Activated CD8-positive, alpha-beta memory T cell treated with anti-CD3 and anti-CD28 coated beads, Interleukin-2, amount 50 U/mL, for 4 hours (primary cell): ENCODE measurements around the gene GCA.

Experiments
- DNase-seq: peaks from one replicate; pipeline ENCODE4 v3.0.0-alpha.2; 2020

GCA gene

GRCh38 chr2:162343824-162344616 is at the start of gene GCA:
Gene GCA, plus strand, starts transcription at chr2:162344132. Its CDS starts 117 bp downstream, at chr2:162344249.
- peak; percentile 98 for DNase-seq

GRCh38 chr2:162295009-162295408 is 48.9 kb upstream of the GCA start:
- DNase-seq = no peak

- peak; percentile 54 for DNase-seq
Measured at GRCh38 chr2:162297925-162298552, 45.9 kb upstream of the GCA start.

GRCh38 chr2:162298669-162299335 is 45.1 kb upstream of the GCA start:
- no peak for DNase-seq

- DNase-seq = no peak
Measured at GRCh38 chr2:162300266-162300665, 43.7 kb upstream of the GCA start.

GRCh38 chr2:162301151-162301804 is 42.7 kb upstream of the GCA start:
- DNase-seq = peak; percentile 54

- DNase-seq = no peak
Measured at GRCh38 chr2:162301877-162302276, 42.1 kb upstream of the GCA start.

GRCh38 chr2:162305901-162306300 is 38.0 kb upstream of the GCA start:
- no peak for DNase-seq

- DNase-seq = no peak
Measured at GRCh38 chr2:162308747-162309503, 35.0 kb upstream of the GCA start.

- DNase-seq = no peak
Measured at GRCh38 chr2:162312853-162313252, 31.1 kb upstream of the GCA start.

- DNase-seq = no peak
Measured at GRCh38 chr2:162315938-162316337, 28.0 kb upstream of the GCA start.

- no peak for DNase-seq
Measured at GRCh38 chr2:162316590-162316989, 27.3 kb upstream of the GCA start.

- no peak for DNase-seq
Measured at GRCh38 chr2:162317058-162317742, 26.7 kb upstream of the GCA start.

- peak; percentile 26 for DNase-seq
Measured at GRCh38 chr2:162317861-162318327, 26.0 kb upstream of the GCA start.

- peak; percentile 67 for DNase-seq
Measured at GRCh38 chr2:162318328-162319180, 25.4 kb upstream of the GCA start, which contains the start of gene IFIH1. Gene IFIH1, minus strand, starts transcription at chr2:162318684. Its CDS starts 377 bp downstream, at chr2:162318307.

GRCh38 chr2:162320864-162321517 is 22.9 kb upstream of the GCA start:
- DNase-seq = no peak

- no peak for DNase-seq
Measured at GRCh38 chr2:162324953-162325352, 19.0 kb upstream of the GCA start.

- DNase-seq = no peak
Measured at GRCh38 chr2:162327134-162327769, 16.7 kb upstream of the GCA start.

GRCh38 chr2:162327806-162328205 is 16.1 kb upstream of the GCA start:
- no peak for DNase-seq
